Liver (tissue), 9 donors: ENCODE measurements around the gene FARSA. TPM values are rescaled to one million over a fixed set of nuclear protein-coding genes. Genes with fewer than 3 reads are reported as not detected.

Source experiments
- DNase-seq: peaks from one replicate; pipeline ENCODE4 v3.0.0-alpha.2; 2017; ENCODE audit warnings: low spot score
- H3K27ac ChIP-seq, 2 donors: one replicate each; pipeline ENCODE4 v1.7.0; 2013; ENCODE audit warnings: inconsistent platforms in 2 of 2, low read length in 2 of 2, control low read depth in 1 of 2, low read depth in 1 of 2, mild to moderate bottlenecking in 1 of 2
- H3K27me3 ChIP-seq, 4 donors: one replicate each; pipeline versions ENCODE4 v1.6.1 to v1.7.0; 2013; ENCODE audit warnings: low read length in 3 of 4, inconsistent platforms in 1 of 4, mild to moderate bottlenecking in 1 of 4, moderate library complexity in 1 of 4; ENCODE audit not compliant: control insufficient read depth in 4 of 4, insufficient read depth in 4 of 4
- H3K36me3 ChIP-seq, 4 donors: one replicate each; pipeline versions ENCODE4 v1.6.1 to v1.7.0; 2013; ENCODE audit warnings: low read length in 3 of 4, mild to moderate bottlenecking in 3 of 4, low read depth in 1 of 4, moderate library complexity in 1 of 4; ENCODE audit not compliant: control insufficient read depth in 4 of 4, insufficient read depth in 3 of 4
- H3K4me1 ChIP-seq, 4 donors: one replicate each; pipeline versions ENCODE4 v1.6.1 to v1.7.0; 2013; ENCODE audit warnings: low read length in 3 of 4, mild to moderate bottlenecking in 3 of 4, moderate library complexity in 1 of 4; ENCODE audit not compliant: control insufficient read depth in 4 of 4, insufficient read depth in 4 of 4
- H3K4me3 ChIP-seq, 3 donors: one replicate each; pipeline versions ENCODE4 v1.6.1 to v1.7.0; 2013; ENCODE audit warnings: low read length in 3 of 3, control low read depth in 1 of 3, low read depth in 1 of 3, mild to moderate bottlenecking in 1 of 3
- H3K9ac ChIP-seq, 2 donors: one replicate each; pipeline ENCODE4 v1.7.0; 2013; ENCODE audit warnings: low read length in 2 of 2, mild to moderate bottlenecking in 2 of 2, moderate library complexity in 2 of 2, control low read depth in 1 of 2, low read depth in 1 of 2
- H3K9me3 ChIP-seq, 4 donors: one replicate each; pipeline versions ENCODE4 v1.6.1 to v1.7.0; 2013; ENCODE audit warnings: low read length in 3 of 4; ENCODE audit not compliant: control insufficient read depth in 4 of 4
- ATF3 ChIP-seq: IDR thresholded peaks from 2 replicates; pipeline ENCODE4 v1.6.1; 2016; ENCODE audit warnings: antibody characterized with exemption
- CTCF ChIP-seq: fragments of 150-350 bp; IDR thresholded peaks from 2 replicates; pipeline ENCODE4 v1.5.1; 2017; ENCODE audit warnings: improper control_type of control experiment, low read depth, low read length; ENCODE audit not compliant: missing input control
- EGR1 ChIP-seq, 2 donors: IDR thresholded peaks; 2 replicates each; pipeline ENCODE4 v1.6.1; 2016 to 2018; ENCODE audit warnings: antibody characterized with exemption in 2 of 2, low read depth in 2 of 2
- FOXA1 ChIP-seq: IDR thresholded peaks from 2 replicates; pipeline ENCODE4 v1.6.1; 2016; ENCODE audit warnings: antibody characterized with exemption
- FOXA2 ChIP-seq: IDR thresholded peaks from 2 replicates; pipeline ENCODE4 v1.6.1; 2016; ENCODE audit warnings: antibody characterized with exemption
- GABPA ChIP-seq, 2 donors: IDR thresholded peaks in 1 of 2; conservative IDR thresholded peaks in 1 of 2; 2 replicates each; pipeline ENCODE4 v1.6.1; 2016; ENCODE audit warnings: antibody characterized with exemption in 2 of 2, mild to moderate bottlenecking in 1 of 2, moderate library complexity in 1 of 2
- HNF4A ChIP-seq, 2 donors: conservative IDR thresholded peaks; 2 replicates each; pipeline ENCODE4 v1.6.1; 2016; ENCODE audit warnings: antibody characterized with exemption in 2 of 2, mild to moderate bottlenecking in 2 of 2
- HNF4G ChIP-seq: IDR thresholded peaks from 2 replicates; pipeline ENCODE4 v1.6.1; 2016; ENCODE audit warnings: antibody characterized with exemption
- JUND ChIP-seq, 2 donors: IDR thresholded peaks; 2 replicates each; pipeline ENCODE4 v1.6.1; 2016; ENCODE audit warnings: antibody characterized with exemption in 2 of 2
- MAX ChIP-seq: IDR thresholded peaks from 2 replicates; pipeline ENCODE4 v1.6.1; 2016; ENCODE audit warnings: antibody characterized with exemption
- NR2F2 ChIP-seq: IDR thresholded peaks from 2 replicates; pipeline ENCODE4 v1.6.1; 2016; ENCODE audit warnings: antibody characterized with exemption
- RAD21 ChIP-seq, 2 donors: IDR thresholded peaks; 2 replicates each; pipeline ENCODE4 v1.6.1; 2016; ENCODE audit warnings: antibody characterized with exemption in 2 of 2, mild to moderate bottlenecking in 2 of 2
- REST ChIP-seq: IDR thresholded peaks from 2 replicates; pipeline ENCODE4 v1.6.1; 2016; ENCODE audit warnings: antibody characterized with exemption, mild to moderate bottlenecking
- RXRA ChIP-seq, 2 donors: IDR thresholded peaks; 2 replicates each; pipeline ENCODE4 v1.6.1; 2017 to 2018; ENCODE audit warnings: antibody characterized with exemption in 2 of 2, mild to moderate bottlenecking in 1 of 2
- SP1 ChIP-seq: IDR thresholded peaks from 2 replicates; pipeline ENCODE4 v1.6.1; 2018; ENCODE audit warnings: antibody characterized with exemption, mild to moderate bottlenecking
- TAF1 ChIP-seq: conservative IDR thresholded peaks from 2 replicates; pipeline ENCODE4 v1.6.1; 2016; ENCODE audit warnings: antibody characterized with exemption, mild to moderate bottlenecking
- YY1 ChIP-seq: IDR thresholded peaks from 2 replicates; pipeline ENCODE4 v1.6.1; 2016; ENCODE audit warnings: antibody characterized with exemption, mild to moderate bottlenecking
- ZBTB33 ChIP-seq: IDR thresholded peaks from 2 replicates; pipeline ENCODE4 v1.6.1; 2016; ENCODE audit warnings: antibody characterized with exemption
- WGBS: extraction: QIAGEN DNeasy Blood & Tissue Kit; methylation state at CpG from one replicate; pipeline ENCODE4 v1.1.7; 2013; 5-methylcytosine and 5-hydroxymethylcytosine counted together
- polyA plus RNA-seq, 2 donors: library from polyadenylated mRNA; stranded (reverse) in 1 of 2; unstranded in 1 of 2; fragments of 200-250 nt in 1 of 2; fragments of >200 nt in 1 of 2; fragmentation: Nextera tagmentation in 1 of 2; extraction: Ambion mirVana in 1 of 2; gene quantifications; one replicate each; pipeline versions ENCODE4 v1.2.1 to v1.2.3, GENCODE V29; 2013 to 2015
- total RNA-seq, 2 donors: library from RNA; depleted of rRNA; stranded (reverse); fragments of >200 nt; gene quantifications; one replicate each; pipeline ENCODE4 v1.2.3, GENCODE V29; 2014
- donor health status: healthy.
- donor health status: healthy.
- donor health status: healthy.
- donor health status: healthy.
- donor health status: healthy.

FARSA gene
- total RNA-seq (10 to 100 TPM; 29.8 to 34.0 TPM), polyA plus RNA-seq (10 to 100 TPM; 34.7 to 50.1 TPM)

- Histone ChIP-seq H3K27me3 (no peaks in the 10 kb centered on the region), H3K9ac (peak within 1 kb of the TSS; percentile 26 to 82), H3K4me3 (peak within 1 kb of the TSS; percentile 77 to 93 (median 91)), H3K9me3 (no peaks in the 10 kb centered on the region), H3K27ac (peak within 1 kb of the TSS; percentile 77 to 79), H3K36me3 (peaks cover 4 to 17% (median 10%) of the 10 kb centered on the region in 4 donors), H3K4me1 (peaks cover 6 to 31% (median 23%) of the 10 kb centered on the region in 4 donors)
- peak; percentile 93 for DNase-seq
- TF ChIP-seq FOXA2 (no peak), CTCF (no peak), EGR1 (IDR thresholded peaks at IDR 0.05; ENCODE audit: low read depth in 2 of 2) (peak in 1 of 2 donors; percentile 34), SP1 (peak; percentile 42), RAD21 (IDR thresholded peaks at IDR 0.05) (no peak), GABPA (IDR thresholded peaks at IDR 0.05 in 1 of 2, conservative IDR thresholded peaks at IDR 0.05 in 1 of 2) (peak; percentile 93 to 98), FOXA1 (no peak), YY1 (peak; percentile 100), ATF3 (no peak), MAX (no peak), ZBTB33 (no peak), HNF4A (conservative IDR thresholded peaks at IDR 0.05) (peak; percentile 23 to 39), NR2F2 (peak; percentile 10), HNF4G (no peak), RXRA (IDR thresholded peaks at IDR 0.05) (peak; percentile 16 to 27), REST (peak; percentile 72), TAF1 (peak; percentile 45), JUND (IDR thresholded peaks at IDR 0.05) (peak in 1 of 2 donors; percentile 30)
- under 1% methylated on average over 51 of the region's 51 CpGs for WGBS
These were observed at the start of gene FARSA for GRCh38 chr19:12933287-12934072. Gene FARSA (minus strand): TSS chr19:12933711. CDS start chr19:12933696, 15 bp downstream.
